ENCODE results near the gene CCDC6.

The CCDC6 gene

DNA sequence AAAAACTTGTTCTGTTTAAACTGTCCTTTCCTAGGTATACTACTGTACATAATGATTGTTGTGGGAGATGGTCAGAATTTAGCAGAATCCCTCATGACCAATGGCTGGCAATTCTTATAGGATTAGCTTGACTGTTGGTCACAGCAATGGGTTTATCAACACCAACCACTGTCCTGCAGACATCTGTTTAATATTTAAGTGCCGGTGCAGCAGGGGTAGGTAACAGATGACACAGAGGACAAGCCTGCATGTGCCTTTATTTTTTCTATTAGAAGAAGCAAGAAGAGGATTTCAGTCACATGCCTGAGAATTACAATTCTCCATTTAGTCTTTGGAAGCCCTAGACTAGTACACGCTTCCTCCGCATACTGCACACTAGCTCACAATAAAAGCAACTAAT lies 48.4 kb downstream of the CCDC6 start:
- no peak for DNase-seq (ENCODE audit: low spot score)

DNA sequence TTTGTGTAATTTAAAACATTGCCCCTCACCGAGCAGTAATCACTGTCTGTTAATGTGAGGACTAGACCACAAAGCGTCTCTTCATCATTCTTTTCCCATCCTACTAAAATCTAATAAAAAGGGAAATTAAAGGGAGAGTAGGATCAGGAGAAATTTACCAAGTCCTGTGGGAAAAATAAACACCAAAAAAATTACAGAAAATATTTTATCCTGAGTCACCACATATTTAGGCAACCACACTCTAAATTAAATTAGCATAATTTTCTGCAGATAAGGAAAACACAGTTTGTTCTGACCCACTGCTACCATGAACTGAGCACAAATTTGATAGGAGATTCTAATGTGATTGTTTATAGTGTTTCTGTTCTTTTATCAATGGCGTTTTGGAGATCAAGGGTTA lies 49.3 kb downstream of the CCDC6 start:
- TF ChIP-seq, protein P1, sequence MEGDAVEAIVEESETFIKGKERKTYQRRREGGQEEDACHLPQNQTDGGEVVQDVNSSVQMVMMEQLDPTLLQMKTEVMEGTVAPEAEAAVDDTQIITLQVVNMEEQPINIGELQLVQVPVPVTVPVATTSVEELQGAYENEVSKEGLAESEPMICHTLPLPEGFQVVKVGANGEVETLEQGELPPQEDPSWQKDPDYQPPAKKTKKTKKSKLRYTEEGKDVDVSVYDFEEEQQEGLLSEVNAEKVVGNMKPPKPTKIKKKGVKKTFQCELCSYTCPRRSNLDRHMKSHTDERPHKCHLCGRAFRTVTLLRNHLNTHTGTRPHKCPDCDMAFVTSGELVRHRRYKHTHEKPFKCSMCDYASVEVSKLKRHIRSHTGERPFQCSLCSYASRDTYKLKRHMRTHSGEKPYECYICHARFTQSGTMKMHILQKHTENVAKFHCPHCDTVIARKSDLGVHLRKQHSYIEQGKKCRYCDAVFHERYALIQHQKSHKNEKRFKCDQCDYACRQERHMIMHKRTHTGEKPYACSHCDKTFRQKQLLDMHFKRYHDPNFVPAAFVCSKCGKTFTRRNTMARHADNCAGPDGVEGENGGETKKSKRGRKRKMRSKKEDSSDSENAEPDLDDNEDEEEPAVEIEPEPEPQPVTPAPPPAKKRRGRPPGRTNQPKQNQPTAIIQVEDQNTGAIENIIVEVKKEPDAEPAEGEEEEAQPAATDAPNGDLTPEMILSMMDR (IDR thresholded peaks at IDR 0.05): no peak
- Histone ChIP-seq H3K4me3 (no peak overlapping the region), H3K27ac (no peak overlapping the region)
- no peak for DNase-seq (ENCODE audit: low spot score)

More for the DNA sequence above, 48.4 kb downstream of the CCDC6 start:
- Histone ChIP-seq H3K27ac (no peak overlapping the region), H3K4me3 (no peak overlapping the region)
- TF ChIP-seq, protein P1 (IDR thresholded peaks at IDR 0.05): no peak

DNA sequence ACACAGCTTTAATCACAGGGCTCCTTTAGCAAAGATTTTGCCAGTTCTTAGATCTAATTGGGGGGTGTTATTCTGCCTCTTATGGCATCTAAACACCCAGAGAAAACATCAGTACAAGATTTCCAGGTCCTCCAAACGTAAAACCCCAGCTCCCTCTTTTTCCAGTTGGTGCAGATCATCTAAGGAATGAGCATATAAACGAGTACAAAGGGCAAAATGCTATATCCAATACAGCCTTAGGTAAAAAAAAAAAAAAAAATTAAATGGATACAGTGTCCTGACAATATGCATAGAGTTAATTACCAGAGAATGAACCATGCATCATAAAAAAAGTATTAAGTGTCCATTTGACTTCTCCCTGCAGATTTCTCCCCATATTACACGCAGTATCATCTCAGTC lies 50.3 kb downstream of the CCDC6 start:
- Histone ChIP-seq H3K27ac (no peak overlapping the region), H3K4me3 (no peak overlapping the region)
- TF ChIP-seq, protein P1 (IDR thresholded peaks at IDR 0.05): no peak
- no peak for DNase-seq (ENCODE audit: low spot score)

DNA sequence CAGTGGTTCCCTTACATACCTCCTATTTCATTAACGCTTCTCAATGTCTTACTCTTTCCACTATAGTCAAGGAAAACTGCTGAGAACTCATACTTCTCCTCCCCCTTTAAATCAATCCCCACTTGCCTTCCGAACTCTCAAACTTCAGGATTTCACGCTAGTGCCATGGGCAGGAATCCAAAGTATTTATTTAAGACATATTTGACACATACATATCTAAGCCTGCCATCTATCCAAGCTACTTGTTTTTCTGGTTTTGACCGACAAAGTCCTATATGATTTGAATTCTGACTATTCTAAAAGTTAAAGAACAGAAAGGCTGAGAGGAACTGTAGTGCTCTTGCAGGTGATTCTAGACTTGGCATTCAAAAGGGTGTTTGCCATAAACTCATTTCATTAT lies 51.8 kb downstream of the CCDC6 start:
- TF ChIP-seq, protein P1 (IDR thresholded peaks at IDR 0.05): no peak
- no peak overlapping the region for H3K27ac ChIP-seq
- H3K4me3 ChIP-seq: no peak overlapping the region
- DNase-seq (ENCODE audit: low spot score): no peak

DNA sequence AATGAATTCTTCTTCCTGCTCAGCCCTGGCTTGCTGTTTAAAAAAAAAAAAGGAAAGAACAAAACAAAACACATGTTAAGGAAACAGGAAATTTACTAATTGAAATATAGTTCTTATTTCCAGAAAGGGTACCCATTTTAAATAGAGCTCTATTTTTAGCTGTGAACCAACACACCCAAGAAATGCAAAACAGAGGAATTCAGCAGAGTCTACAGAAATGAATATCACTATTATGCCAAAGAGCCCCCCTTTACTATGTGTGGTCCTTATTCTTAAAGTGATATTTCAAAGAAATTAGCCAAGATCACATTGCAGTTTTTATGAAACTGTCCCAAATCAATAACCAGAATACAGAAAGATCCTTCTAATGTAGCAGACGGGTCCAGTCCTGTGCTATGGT lies 53.7 kb downstream of the CCDC6 start:
- no peak for DNase-seq (ENCODE audit: low spot score)
- Histone ChIP-seq H3K27ac (no peak overlapping the region), H3K4me3 (no peak overlapping the region)
- TF ChIP-seq, protein P1 (IDR thresholded peaks at IDR 0.05): no peak

DNA sequence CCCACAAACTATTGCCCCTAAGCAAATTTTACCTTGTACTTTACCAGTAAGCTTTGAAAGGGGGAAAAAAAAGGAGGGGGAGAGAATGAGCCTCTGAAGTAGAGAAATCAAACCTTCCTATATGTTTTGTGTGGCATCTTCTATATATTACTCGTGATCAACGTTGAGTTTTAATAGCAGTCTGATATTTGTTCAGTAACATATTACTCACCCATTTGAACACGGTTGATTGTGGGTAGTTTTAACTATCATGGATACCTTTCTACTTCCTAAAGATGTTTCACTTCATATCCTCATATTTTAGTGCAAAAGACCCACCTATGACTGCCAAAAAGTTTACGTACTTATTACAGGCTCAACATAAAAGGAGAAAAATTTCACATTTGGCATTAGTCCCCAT lies 54.5 kb downstream of the CCDC6 start:
- Histone ChIP-seq H3K27ac (no peak overlapping the region), H3K4me3 (no peak overlapping the region)
- no peak for DNase-seq (ENCODE audit: low spot score)
- TF ChIP-seq, protein P1 (IDR thresholded peaks at IDR 0.05): no peak

DNA sequence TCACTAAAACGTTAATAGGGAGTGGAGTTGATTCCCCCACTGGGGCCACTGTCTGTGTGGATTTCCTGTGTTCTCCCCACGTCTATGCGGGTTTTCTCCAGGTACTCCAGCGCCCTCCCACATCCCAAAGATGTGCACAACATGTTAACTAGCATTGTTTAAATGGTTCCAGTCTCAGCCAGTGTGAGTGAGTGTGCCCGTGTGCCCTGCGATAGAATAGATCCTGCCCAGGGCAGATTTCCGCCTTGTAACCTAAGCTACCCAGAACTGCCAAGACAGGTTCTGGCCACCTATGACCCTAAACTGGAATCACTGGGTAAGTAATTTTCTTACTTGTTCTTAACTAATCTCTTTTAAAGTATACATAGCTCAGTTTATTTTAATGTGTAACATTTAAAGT lies 58.5 kb downstream of the CCDC6 start:
- H3K27ac ChIP-seq: no peak overlapping the region
- DNase-seq (ENCODE audit: low spot score): no peak
- TF ChIP-seq, protein P1 (IDR thresholded peaks at IDR 0.05): no peak
- H3K4me3 ChIP-seq: no peak overlapping the region

Measured in coronary artery (tissue), 2 donors.